ENCODE results near the gene ACSL1. TPM values are rescaled to one million over a fixed set of nuclear protein-coding genes. Genes with fewer than 3 reads are reported as not detected.

The ACSL1 gene
- total RNA-seq, 1 donor from 2014 or later = 31.7 TPM

GRCh38 chr4:184776821-184777220, 48.9 kb downstream of the ACSL1 start:
- Mint-ChIP-seq H3K9me3 (ENCODE audit: unreplicated experiment) (peaks cover 6% of the 10 kb centered on the region), H3K27me3 (ENCODE audit: unreplicated experiment) (no peaks in the 10 kb centered on the region), H3K27ac (ENCODE audit: unreplicated experiment) (peak overlapping the region; percentile 44), H3K4me1 (ENCODE audit: low read depth, unreplicated experiment) (peaks cover 14% of the 10 kb centered on the region), H3K36me3 (ENCODE audit: unreplicated experiment) (peaks cover 10% of the 10 kb centered on the region), H3K4me3 (ENCODE audit: unreplicated experiment) (no peak overlapping the region)
- TF ChIP-seq, protein P1, sequence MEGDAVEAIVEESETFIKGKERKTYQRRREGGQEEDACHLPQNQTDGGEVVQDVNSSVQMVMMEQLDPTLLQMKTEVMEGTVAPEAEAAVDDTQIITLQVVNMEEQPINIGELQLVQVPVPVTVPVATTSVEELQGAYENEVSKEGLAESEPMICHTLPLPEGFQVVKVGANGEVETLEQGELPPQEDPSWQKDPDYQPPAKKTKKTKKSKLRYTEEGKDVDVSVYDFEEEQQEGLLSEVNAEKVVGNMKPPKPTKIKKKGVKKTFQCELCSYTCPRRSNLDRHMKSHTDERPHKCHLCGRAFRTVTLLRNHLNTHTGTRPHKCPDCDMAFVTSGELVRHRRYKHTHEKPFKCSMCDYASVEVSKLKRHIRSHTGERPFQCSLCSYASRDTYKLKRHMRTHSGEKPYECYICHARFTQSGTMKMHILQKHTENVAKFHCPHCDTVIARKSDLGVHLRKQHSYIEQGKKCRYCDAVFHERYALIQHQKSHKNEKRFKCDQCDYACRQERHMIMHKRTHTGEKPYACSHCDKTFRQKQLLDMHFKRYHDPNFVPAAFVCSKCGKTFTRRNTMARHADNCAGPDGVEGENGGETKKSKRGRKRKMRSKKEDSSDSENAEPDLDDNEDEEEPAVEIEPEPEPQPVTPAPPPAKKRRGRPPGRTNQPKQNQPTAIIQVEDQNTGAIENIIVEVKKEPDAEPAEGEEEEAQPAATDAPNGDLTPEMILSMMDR (IDR thresholded peaks at IDR 0.05; ENCODE audit: partially characterized antibody, unreplicated experiment) = no peak
- DNase-seq = no peak

DNA sequence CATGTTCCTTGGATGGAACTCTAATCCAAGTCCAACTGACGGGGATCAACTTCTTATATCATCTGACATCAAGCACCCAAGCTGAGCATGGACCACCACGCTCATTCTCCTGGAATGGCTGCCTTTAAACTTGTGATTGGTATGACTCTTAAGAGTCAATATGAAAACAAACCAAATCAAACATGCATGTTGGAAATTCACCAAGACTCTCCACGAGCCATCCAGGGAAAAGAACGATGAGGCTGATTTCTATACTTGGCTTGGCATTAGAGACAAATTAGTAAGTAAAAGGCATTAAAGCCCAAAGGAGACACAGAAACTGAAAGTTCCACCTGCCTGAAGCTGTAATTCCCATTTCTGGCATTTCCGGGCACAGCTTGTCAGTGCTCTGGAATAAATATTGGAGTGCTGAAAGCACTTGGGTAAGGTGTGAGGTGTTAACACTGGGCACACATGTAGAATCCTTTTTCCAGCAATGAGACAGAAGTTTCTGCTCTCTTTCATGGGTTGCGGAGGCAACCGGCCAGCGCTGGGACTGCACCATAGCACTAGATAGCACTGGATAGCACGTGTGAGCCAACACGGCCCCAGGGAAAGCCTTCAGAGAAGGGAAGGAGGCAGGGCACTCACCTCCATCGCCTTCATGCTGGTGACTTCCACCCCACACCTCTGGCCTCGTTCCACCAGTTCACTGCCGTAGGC, 49.8 kb downstream of the ACSL1 start:
- no peak for DNase-seq
- no peak overlapping the region for H3K4me3 Mint-ChIP-seq (ENCODE audit: unreplicated experiment)
- H3K27ac Mint-ChIP-seq (ENCODE audit: unreplicated experiment) = peak overlapping the region; percentile 44
- peaks cover 16% of the 10 kb centered on the region for H3K4me1 Mint-ChIP-seq (ENCODE audit: low read depth, unreplicated experiment)
- H3K36me3 Mint-ChIP-seq (ENCODE audit: unreplicated experiment) = peaks cover 10% of the 10 kb centered on the region
- TF ChIP-seq, protein P1 (IDR thresholded peaks at IDR 0.05; ENCODE audit: partially characterized antibody, unreplicated experiment) = no peak
- peaks cover 6% of the 10 kb centered on the region for H3K9me3 Mint-ChIP-seq (ENCODE audit: unreplicated experiment)
- H3K27me3 Mint-ChIP-seq (ENCODE audit: unreplicated experiment) = no peaks in the 10 kb centered on the region

- Mint-ChIP-seq H3K4me3 (ENCODE audit: unreplicated experiment) (no peak overlapping the region), H3K36me3 (ENCODE audit: unreplicated experiment) (peaks cover 7% of the 10 kb centered on the region), H3K27me3 (ENCODE audit: unreplicated experiment) (peaks cover 3% of the 10 kb centered on the region), H3K27ac (ENCODE audit: unreplicated experiment) (no peak overlapping the region), H3K4me1 (ENCODE audit: low read depth, unreplicated experiment) (peaks cover 27% of the 10 kb centered on the region), H3K9me3 (ENCODE audit: unreplicated experiment) (peaks cover 9% of the 10 kb centered on the region)
- TF ChIP-seq, protein P1 (IDR thresholded peaks at IDR 0.05; ENCODE audit: partially characterized antibody, unreplicated experiment) = no peak
- no peak for DNase-seq
Measured at GRCh38 chr4:184774152-184774551, 51.6 kb downstream of the ACSL1 start.

- Mint-ChIP-seq H3K9me3 (ENCODE audit: unreplicated experiment) (peaks cover 8% of the 10 kb centered on the region), H3K4me1 (ENCODE audit: low read depth, unreplicated experiment) (peaks cover 31% of the 10 kb centered on the region), H3K27ac (ENCODE audit: unreplicated experiment) (peak overlapping the region; percentile 28), H3K27me3 (ENCODE audit: unreplicated experiment) (peaks cover 3% of the 10 kb centered on the region), H3K36me3 (ENCODE audit: unreplicated experiment) (no peaks in the 10 kb centered on the region), H3K4me3 (ENCODE audit: unreplicated experiment) (no peak overlapping the region)
- TF ChIP-seq, protein P1 (IDR thresholded peaks at IDR 0.05; ENCODE audit: partially characterized antibody, unreplicated experiment) = no peak
- no peak for DNase-seq
Measured at GRCh38 chr4:184771416-184771815, 54.4 kb downstream of the ACSL1 start.

GRCh38 chr4:184769141-184769765, 56.5 kb downstream of the ACSL1 start:
- TF ChIP-seq, protein P1 (IDR thresholded peaks at IDR 0.05; ENCODE audit: partially characterized antibody, unreplicated experiment) = no peak
- Mint-ChIP-seq H3K27me3 (ENCODE audit: unreplicated experiment) (peaks cover 5% of the 10 kb centered on the region), H3K4me3 (ENCODE audit: unreplicated experiment) (peak overlapping the region; percentile 18), H3K27ac (ENCODE audit: unreplicated experiment) (peak overlapping the region; percentile 98), H3K36me3 (ENCODE audit: unreplicated experiment) (no peaks in the 10 kb centered on the region), H3K4me1 (ENCODE audit: low read depth, unreplicated experiment) (peaks cover 35% of the 10 kb centered on the region), H3K9me3 (ENCODE audit: unreplicated experiment) (peaks cover 8% of the 10 kb centered on the region)
- DNase-seq = peak; percentile 49
